ENCODE data around the gene HEBP2. TPM values are rescaled to one million over a fixed set of nuclear protein-coding genes. Genes with fewer than 3 reads are reported as not detected.
A peak's percentile ranks its signal among the peaks of the same experiment; 100 is the strongest.

HEBP2 gene
- total and polyA plus RNA-seq, 10 donors, result 5.7 to 37.0 (median 21.0) TPM

DNA sequence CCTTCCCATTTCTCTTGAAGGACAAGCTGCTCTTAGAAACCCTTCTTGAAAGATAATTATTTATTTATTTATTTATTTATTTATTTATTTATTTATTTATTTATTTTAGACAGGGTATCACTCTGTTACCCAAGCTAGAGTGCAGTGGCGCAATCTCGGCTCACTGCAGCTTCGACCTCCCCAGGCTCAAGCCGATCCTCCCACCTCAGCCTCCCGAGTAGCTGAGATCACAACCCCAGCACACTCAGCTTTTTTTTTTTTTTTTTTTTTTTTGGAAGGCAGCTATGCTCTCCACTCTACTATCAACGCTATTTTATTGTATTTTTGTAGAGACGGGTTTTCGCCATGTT lies 1.2 kb upstream of the HEBP2 start:
- Histone ChIP-seq H3K4me3 (peak overlapping the region in 6 of 8 donors; percentile 71 to 91 (median 78)), H3K27ac (peak overlapping the region in 4 of 8 donors; percentile 92 to 98 (median 96)), H3K9me3 (no peaks in the 10 kb centered on the region), H3K27me3 (replicated peaks in 1 of 7) (no peaks in the 10 kb centered on the region), H3K4me1 (peaks cover 0 to 43% (median 19%) of the 10 kb centered on the region in 6 donors), H3K36me3 (peaks cover 5 to 25% (median 17%) of the 10 kb centered on the region in 6 donors)
- 83 to 93% (median 88%) methylated on average over 8 of the region's 8 CpGs for WGBS, 5 donors
- intact Hi-C loops (cut with DNase I; ENCODE audit: low total_unique reads), result no loop called here
- DNase-seq, result no peak
- TF ChIP-seq POLR2AphosphoS5 (IDR thresholded peaks at IDR 0.05), result no peak
- TF ChIP-seq POLR2A (IDR thresholded peaks at IDR 0.05), result no peak
- TF ChIP-seq, protein P1, sequence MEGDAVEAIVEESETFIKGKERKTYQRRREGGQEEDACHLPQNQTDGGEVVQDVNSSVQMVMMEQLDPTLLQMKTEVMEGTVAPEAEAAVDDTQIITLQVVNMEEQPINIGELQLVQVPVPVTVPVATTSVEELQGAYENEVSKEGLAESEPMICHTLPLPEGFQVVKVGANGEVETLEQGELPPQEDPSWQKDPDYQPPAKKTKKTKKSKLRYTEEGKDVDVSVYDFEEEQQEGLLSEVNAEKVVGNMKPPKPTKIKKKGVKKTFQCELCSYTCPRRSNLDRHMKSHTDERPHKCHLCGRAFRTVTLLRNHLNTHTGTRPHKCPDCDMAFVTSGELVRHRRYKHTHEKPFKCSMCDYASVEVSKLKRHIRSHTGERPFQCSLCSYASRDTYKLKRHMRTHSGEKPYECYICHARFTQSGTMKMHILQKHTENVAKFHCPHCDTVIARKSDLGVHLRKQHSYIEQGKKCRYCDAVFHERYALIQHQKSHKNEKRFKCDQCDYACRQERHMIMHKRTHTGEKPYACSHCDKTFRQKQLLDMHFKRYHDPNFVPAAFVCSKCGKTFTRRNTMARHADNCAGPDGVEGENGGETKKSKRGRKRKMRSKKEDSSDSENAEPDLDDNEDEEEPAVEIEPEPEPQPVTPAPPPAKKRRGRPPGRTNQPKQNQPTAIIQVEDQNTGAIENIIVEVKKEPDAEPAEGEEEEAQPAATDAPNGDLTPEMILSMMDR (IDR thresholded peaks at IDR 0.05 in 8 of 11, conservative IDR thresholded peaks at IDR 0.05 in 3 of 11), result no peak

DNA sequence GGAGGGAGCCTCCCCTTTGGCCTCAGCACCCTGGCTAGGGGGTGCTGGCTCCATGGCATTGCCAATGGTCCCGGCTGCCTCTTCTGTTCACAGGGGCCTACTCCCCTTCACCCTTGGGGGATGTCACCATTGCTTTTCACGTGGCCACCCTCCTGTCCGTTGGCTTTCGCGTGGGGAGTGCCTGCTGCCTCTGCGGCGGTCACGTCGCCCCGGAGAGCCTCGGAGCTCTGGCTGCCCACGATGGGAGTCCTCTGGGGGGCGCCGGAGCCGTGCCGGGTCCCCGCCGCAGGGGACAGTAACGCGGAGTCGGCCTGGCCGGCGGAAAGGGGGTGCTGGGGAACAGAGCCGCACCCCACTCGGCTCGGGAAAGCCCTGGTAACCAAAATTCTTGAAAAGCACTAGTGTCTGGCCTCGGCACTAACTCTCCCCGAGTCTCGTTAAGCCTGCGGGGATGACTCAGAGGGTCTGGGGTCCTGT lies 661 bp upstream of the HEBP2 start:
- H3K9me3 ChIP-seq, result no peaks in the 10 kb centered on the region
- peaks cover 0 to 44% (median 19%) of the 10 kb centered on the region in 6 donors for H3K4me1 ChIP-seq
- DNase-seq, result peak; percentile 92
- WGBS, 5 donors, result 0 to 1% (median 1%) methylated on average over 23 to 30 of the region's 30 CpGs
- peak overlapping the region; percentile 54 to 91 (median 75) for H3K4me3 ChIP-seq
- intact Hi-C loops (cut with DNase I; ENCODE audit: low total_unique reads), result no loop called here
- no peak for TF ChIP-seq POLR2AphosphoS5 (IDR thresholded peaks at IDR 0.05)
- TF ChIP-seq POLR2A (IDR thresholded peaks at IDR 0.05), result no peak
- TF ChIP-seq, protein P1 (IDR thresholded peaks at IDR 0.05 in 8 of 11, conservative IDR thresholded peaks at IDR 0.05 in 3 of 11), result no peak
- H3K36me3 ChIP-seq, result peaks cover 5 to 30% (median 22%) of the 10 kb centered on the region in 6 donors
- no peaks in the 10 kb centered on the region for H3K27me3 ChIP-seq (replicated peaks in 1 of 7)
- peak overlapping the region; percentile 89 to 98 (median 92) for H3K27ac ChIP-seq

DNA sequence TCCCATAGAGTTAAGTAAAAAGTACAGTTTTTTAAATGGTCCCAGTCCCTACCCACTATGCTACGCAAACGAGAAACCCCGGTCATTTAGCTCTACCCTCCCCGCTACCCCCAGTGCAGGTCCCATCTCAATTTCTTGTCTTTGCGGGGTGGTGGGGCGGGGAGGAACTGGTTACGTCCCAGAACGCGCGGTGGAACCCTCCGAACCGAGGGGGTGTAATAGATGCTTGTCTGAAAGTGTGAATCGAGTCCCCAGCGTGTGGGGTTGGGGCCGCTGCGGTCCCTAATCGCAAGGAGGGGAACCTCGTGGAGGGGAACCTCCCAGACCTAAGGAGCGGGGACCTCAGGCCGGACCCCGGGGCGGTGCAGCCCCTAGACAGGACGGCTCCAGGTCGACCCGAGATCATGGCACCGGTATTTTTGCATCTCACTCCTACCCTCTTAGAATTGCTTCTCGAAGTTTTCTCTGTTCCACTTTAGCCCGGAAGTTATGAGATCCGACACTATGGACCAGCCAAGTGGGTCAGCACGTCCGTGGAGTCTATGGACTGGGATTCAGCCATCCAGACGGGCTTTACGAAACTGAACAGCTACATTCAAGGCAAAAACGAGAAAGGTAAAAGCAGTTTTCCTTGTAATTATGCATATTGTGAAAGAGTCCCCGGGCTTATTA lies 779 bp downstream of the HEBP2 start:
- TF ChIP-seq POLR2A (IDR thresholded peaks at IDR 0.05) (no peak), POLR2AphosphoS5 (IDR thresholded peaks at IDR 0.05) (no peak)
- Histone ChIP-seq H3K36me3 (peaks cover 5 to 45% (median 35%) of the 10 kb centered on the region in 6 donors), H3K9me3 (no peaks in the 10 kb centered on the region), H3K27ac (peak overlapping the region; percentile 89 to 98 (median 92)), H3K4me3 (peak overlapping the region; percentile 54 to 91 (median 75)), H3K27me3 (replicated peaks in 1 of 7) (no peaks in the 10 kb centered on the region), H3K4me1 (peaks cover 0 to 45% (median 19%) of the 10 kb centered on the region in 6 donors)
- DNase-seq, result peak; percentile 90
- intact Hi-C loops (cut with DNase I; ENCODE audit: low total_unique reads), result no loop called here
- WGBS, 5 donors, result 7 to 17% (median 12%) methylated on average over 30 to 35 of the region's 35 CpGs

DNA sequence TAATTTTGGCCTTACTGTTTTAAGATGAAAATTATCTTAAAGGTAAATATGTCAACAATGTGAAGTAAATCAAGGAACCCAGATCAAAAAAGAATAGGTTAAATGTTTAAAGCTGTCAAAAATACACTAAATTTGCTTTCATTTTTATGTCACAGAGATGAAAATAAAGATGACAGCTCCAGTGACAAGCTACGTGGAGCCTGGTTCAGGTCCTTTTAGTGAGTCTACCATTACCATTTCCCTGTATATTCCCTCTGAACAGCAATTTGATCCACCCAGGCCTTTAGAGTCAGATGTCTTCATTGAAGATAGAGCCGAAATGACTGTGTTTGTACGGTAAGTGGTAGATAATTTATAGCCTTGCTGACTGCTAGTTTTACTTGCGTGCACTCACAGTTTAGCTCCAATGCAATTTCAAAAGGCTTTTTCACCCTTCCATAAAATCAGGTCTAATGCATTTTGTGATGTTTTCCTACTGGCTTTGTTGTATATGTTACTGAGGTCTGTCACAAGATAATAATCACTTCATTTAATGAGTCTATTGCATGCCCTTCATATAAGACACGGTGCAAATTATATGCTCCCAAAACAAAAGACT lies 1.9 kb downstream of the HEBP2 start:
- intact Hi-C loops (cut with DNase I; ENCODE audit: low total_unique reads), result no loop called here
- H3K27ac ChIP-seq, result peak overlapping the region in 3 of 8 donors; percentile 95 to 98 (median 96)
- H3K9me3 ChIP-seq, result no peaks in the 10 kb centered on the region
- peaks cover 0 to 56% (median 19%) of the 10 kb centered on the region in 6 donors for H3K4me1 ChIP-seq
- H3K36me3 ChIP-seq, result peaks cover 5 to 56% (median 46%) of the 10 kb centered on the region in 6 donors
- TF ChIP-seq POLR2AphosphoS5 (IDR thresholded peaks at IDR 0.05) (no peak), POLR2A (IDR thresholded peaks at IDR 0.05) (no peak)
- TF ChIP-seq, protein P1 (IDR thresholded peaks at IDR 0.05 in 8 of 11, conservative IDR thresholded peaks at IDR 0.05 in 3 of 11), result no peak
- H3K27me3 ChIP-seq (replicated peaks in 1 of 7), result no peaks in the 10 kb centered on the region
- DNase-seq, result no peak
- peak overlapping the region in 1 of 8 donors; percentile 91 for H3K4me3 ChIP-seq
- WGBS, 5 donors, result 76 to 88% (median 83%) methylated on average over 5 of the region's 5 CpGs
